Subcutaneous adipose tissue (tissue), 4 donors: ENCODE measurements around the gene SIRT1. TPM values are rescaled to one million over a fixed set of nuclear protein-coding genes. Genes with fewer than 3 reads are reported as not detected.

Experiments
- total RNA-seq, 4 donors: library from RNA; depleted of rRNA; stranded (reverse); fragments of >200 nt; gene quantifications; one replicate each; pipeline ENCODE4 v1.1.0, GENCODE V29; 2016
- TF ChIP-seq, protein P1 (sequence below): fragments of 450-650 bp; IDR thresholded peaks from one replicate; pipeline ENCODE4 v1.5.1; 2016; ENCODE audit warnings: low read depth, mild to moderate bottlenecking, control low read depth, antibody characterized with exemption, moderate library complexity

SIRT1 gene
- total RNA-seq, 4 donors from 2014 or later, result 34.7 to 44.7 (median 36.8) TPM

DNA sequence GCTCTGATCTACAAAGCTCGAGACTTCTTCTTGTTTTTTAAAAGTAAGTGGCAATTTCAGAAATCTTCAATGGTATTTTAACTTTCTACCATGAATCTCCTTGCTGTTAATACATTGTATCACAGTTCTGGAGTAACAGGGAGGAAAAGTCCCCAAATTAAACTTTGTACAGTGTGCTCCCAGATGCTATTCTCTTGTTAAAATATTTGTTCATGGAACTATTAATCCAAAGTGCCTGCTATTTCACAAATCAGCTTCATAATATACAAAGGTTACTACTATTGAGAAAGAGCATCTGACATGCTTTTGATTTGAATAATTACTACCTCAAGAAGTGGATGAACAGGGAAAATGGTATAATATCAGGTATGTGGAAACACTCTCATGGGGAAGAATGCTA lies 36.6 kb downstream of the SIRT1 start:
- TF ChIP-seq, protein P1, sequence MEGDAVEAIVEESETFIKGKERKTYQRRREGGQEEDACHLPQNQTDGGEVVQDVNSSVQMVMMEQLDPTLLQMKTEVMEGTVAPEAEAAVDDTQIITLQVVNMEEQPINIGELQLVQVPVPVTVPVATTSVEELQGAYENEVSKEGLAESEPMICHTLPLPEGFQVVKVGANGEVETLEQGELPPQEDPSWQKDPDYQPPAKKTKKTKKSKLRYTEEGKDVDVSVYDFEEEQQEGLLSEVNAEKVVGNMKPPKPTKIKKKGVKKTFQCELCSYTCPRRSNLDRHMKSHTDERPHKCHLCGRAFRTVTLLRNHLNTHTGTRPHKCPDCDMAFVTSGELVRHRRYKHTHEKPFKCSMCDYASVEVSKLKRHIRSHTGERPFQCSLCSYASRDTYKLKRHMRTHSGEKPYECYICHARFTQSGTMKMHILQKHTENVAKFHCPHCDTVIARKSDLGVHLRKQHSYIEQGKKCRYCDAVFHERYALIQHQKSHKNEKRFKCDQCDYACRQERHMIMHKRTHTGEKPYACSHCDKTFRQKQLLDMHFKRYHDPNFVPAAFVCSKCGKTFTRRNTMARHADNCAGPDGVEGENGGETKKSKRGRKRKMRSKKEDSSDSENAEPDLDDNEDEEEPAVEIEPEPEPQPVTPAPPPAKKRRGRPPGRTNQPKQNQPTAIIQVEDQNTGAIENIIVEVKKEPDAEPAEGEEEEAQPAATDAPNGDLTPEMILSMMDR, result no peak

DNA sequence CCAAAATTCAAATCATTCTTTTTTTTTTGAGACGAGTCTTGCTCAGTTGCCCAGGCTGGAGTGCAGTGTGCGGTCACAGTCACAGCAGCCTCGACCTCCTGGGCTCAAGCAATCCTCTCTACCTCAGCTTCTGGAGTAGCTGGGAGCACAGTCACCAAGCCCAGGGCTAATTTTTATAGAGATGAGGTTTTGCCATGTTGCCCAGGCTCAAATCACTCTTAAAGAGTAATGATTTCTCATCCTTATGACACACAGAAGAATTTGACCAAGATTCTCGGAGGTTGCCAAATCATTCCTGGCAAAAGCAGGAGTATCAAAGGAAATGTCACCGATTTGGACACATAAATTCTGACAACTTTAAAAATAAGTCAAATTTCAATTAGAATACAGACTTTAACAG lies 39.1 kb downstream of the SIRT1 start:
- TF ChIP-seq, protein P1, result no peak

- TF ChIP-seq, protein P1, result no peak
These were observed 39.7 kb downstream of the SIRT1 start for GRCh38 chr10:67924136-67924535.

DNA sequence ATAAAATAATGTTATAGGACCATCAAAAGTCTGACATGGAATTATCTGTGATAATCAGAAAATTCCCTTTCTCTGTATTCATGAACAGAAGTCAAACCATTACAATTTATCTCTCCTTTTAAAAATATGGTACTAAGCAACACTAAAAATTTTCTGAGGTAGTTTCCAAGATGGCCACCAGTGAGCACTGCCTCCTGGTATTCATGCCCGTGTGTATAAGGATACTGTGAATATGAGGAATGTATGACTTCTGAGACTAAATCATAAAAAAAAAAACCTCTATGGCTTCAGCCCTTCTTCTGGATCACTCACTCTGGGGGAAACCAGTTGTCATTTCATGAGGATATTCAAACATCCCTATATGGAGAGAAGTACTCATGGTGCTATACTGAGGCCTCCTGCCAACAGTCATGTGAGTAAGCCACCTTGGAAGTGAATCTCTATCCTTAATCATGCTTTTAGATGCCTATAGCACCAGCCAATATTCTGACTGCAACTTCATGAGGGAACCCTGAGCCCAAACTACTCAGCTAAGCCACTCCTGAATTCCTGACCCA lies 41.1 kb downstream of the SIRT1 start:
- TF ChIP-seq, protein P1, result no peak

- TF ChIP-seq, protein P1, result no peak
These were observed 42.5 kb downstream of the SIRT1 start for GRCh38 chr10:67926951-67927350.

DNA sequence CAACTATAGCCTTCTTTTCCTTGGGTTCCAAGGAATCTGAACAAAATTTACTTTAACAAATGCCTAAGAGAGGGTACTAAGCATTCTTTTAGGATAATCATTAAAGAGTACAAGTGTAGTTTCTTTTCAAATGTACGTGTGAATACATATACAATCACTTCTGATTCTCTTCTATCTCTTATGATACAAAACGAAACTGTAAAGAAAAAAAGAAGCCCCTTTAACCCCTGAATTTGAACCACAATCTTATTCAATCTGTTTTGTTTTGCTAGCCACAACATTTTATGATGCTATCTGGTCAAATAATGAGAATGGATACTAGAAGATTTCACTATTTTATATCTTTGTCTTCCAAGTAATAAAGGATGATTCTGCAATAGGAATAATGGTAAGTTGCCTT lies 48.7 kb downstream of the SIRT1 start:
- TF ChIP-seq, protein P1, result no peak

DNA sequence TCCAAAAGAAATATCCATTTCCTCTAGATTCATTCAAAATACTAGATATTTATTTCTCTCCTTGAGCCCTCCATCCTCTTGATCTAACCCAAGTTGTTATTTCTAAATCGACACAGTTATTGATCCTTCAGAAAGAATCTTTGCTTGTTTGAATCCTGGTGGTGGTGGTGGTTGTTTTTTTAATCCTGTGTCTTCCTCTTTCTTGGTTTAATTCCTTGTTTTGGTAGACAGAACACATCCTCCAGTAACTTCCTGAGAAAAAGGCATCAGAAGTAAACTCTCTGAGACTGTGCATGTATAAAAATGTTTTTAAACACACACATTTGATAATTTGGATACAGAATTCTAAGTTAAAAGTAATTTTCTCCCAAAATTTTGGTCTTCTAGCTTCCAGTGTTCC lies 49.9 kb downstream of the SIRT1 start:
- TF ChIP-seq, protein P1, result no peak

- TF ChIP-seq, protein P1, result no peak
These were observed 50.8 kb downstream of the SIRT1 start for GRCh38 chr10:67935223-67935622.
